H9 (cell line): Measurements from ENCODE around the gene CFAP97. TPM values are rescaled to one million over a fixed set of nuclear protein-coding genes. Genes with fewer than 3 reads are reported as not detected.
"Not testable (repeated sequence)": the region's sequence is repeated elsewhere in the genome, so short reads cannot be mapped to it uniquely, and the experiment has no call there.

Experiments
- DNase-seq: peaks from one replicate; pipeline ENCODE4 v3.0.0-alpha.2; 2017
- H2AFZ ChIP-seq: one replicate; pipeline ENCODE4 v1.6.1; 2013; ENCODE audit warnings: mild to moderate bottlenecking, low read length, control low read depth, moderate library complexity
- H2AK5ac ChIP-seq: 2 replicates; pipeline ENCODE4 v1.6.1; 2013; ENCODE audit warnings: low read length, control low read depth, mixed read lengths; ENCODE audit not compliant: insufficient read length
- H2BK120ac ChIP-seq: one replicate; pipeline ENCODE4 v1.6.1; 2013; ENCODE audit warnings: low read depth, mild to moderate bottlenecking, low read length, control low read depth, inconsistent platforms; ENCODE audit not compliant: poor library complexity, severe bottlenecking
- H2BK12ac ChIP-seq: 2 replicates; pipeline ENCODE4 v1.6.1; 2013; ENCODE audit warnings: low read length, control low read depth, mixed read lengths, low read depth; ENCODE audit not compliant: insufficient read length
- H2BK15ac ChIP-seq: 2 replicates; pipeline ENCODE4 v1.6.1; 2013; ENCODE audit warnings: low read depth, low read length, control low read depth
- H2BK20ac ChIP-seq: one replicate; pipeline ENCODE4 v1.6.1; 2013; ENCODE audit warnings: low read depth, mild to moderate bottlenecking, low read length, control low read depth, inconsistent platforms; ENCODE audit not compliant: poor library complexity, severe bottlenecking
- H2BK5ac ChIP-seq: 2 replicates; pipeline ENCODE4 v1.6.1; 2013; ENCODE audit warnings: low read length, control low read depth, mixed read lengths; ENCODE audit not compliant: insufficient read length
- H3K14ac ChIP-seq: 2 replicates; pipeline ENCODE4 v1.6.1; 2013; ENCODE audit warnings: low read length, control low read depth; ENCODE audit not compliant: insufficient read depth
- H3K18ac ChIP-seq: 2 replicates; pipeline ENCODE4 v1.6.1; 2013; ENCODE audit warnings: low read depth, mild to moderate bottlenecking, mixed read lengths, low read length, control low read depth; ENCODE audit not compliant: insufficient read length
- H3K23ac ChIP-seq: 2 replicates; pipeline ENCODE4 v1.6.1; 2013; ENCODE audit warnings: low read length, control low read depth, mixed read lengths, low read depth; ENCODE audit not compliant: insufficient read length
- H3K23me2 ChIP-seq: 2 replicates; pipeline ENCODE4 v1.6.1; 2013; ENCODE audit warnings: low read depth, mild to moderate bottlenecking, mixed read lengths, low read length, control low read depth; ENCODE audit not compliant: insufficient read length, poor library complexity, severe bottlenecking
- H3K27ac ChIP-seq: 2 replicates; pipeline ENCODE4 v1.5.1; 2013; ENCODE audit warnings: low read length, control low read depth, mixed read lengths, low read depth; ENCODE audit not compliant: insufficient read length
- H3K27me3 ChIP-seq: 2 replicates; pipeline ENCODE4 v1.6.1; 2013; ENCODE audit warnings: low read length, control low read depth, inconsistent platforms; ENCODE audit not compliant: insufficient read depth
- H3K4ac ChIP-seq: 2 replicates; pipeline ENCODE4 v1.6.1; 2013; ENCODE audit warnings: low read depth, mild to moderate bottlenecking, control low read depth, inconsistent platforms, low read length, moderate library complexity
- H3K4me1 ChIP-seq: 2 replicates; pipeline ENCODE4 v1.6.1; 2013; ENCODE audit warnings: low read length, control low read depth, inconsistent platforms; ENCODE audit not compliant: insufficient read depth
- H3K4me2 ChIP-seq: 2 replicates; pipeline ENCODE4 v1.6.1; 2013; ENCODE audit warnings: low read length, control low read depth, mixed read lengths; ENCODE audit not compliant: insufficient read length, insufficient read depth
- H3K56ac ChIP-seq: 2 replicates; pipeline ENCODE4 v1.6.1; 2013; ENCODE audit warnings: low read depth, mild to moderate bottlenecking, mixed read lengths, low read length, control low read depth; ENCODE audit not compliant: insufficient read length
- H3K79me1 ChIP-seq: 2 replicates; pipeline ENCODE4 v1.6.1; 2013; ENCODE audit warnings: low read depth, mild to moderate bottlenecking, moderate library complexity, low read length, control low read depth, inconsistent platforms; ENCODE audit not compliant: insufficient read depth, poor library complexity, severe bottlenecking
- H3K79me2 ChIP-seq: 2 replicates; pipeline ENCODE4 v1.6.1; 2013; ENCODE audit warnings: low read length, control low read depth, inconsistent platforms; ENCODE audit not compliant: insufficient read depth
- H3K9ac ChIP-seq: 2 replicates; pipeline ENCODE4 v1.6.1; 2013; ENCODE audit warnings: low read length, control low read depth, mixed read lengths; ENCODE audit not compliant: insufficient read length; ENCODE audit errors: extremely low read depth
- H3K9me3 ChIP-seq: one replicate; pipeline ENCODE4 v1.6.1; 2013; ENCODE audit warnings: low read depth, low read length, inconsistent platforms; ENCODE audit not compliant: control insufficient read depth
- H3T11ph ChIP-seq: one replicate; pipeline ENCODE4 v1.6.1; 2013; ENCODE audit warnings: mild to moderate bottlenecking, low read length, control low read depth, inconsistent platforms
- H4K20me1 ChIP-seq: one replicate; pipeline ENCODE4 v1.6.1; 2013; ENCODE audit not compliant: control insufficient read depth, insufficient read length, insufficient read depth
- H4K5ac ChIP-seq: 2 replicates; pipeline ENCODE4 v1.6.1; 2013; ENCODE audit warnings: low read depth, mild to moderate bottlenecking, mixed read lengths, low read length, control low read depth; ENCODE audit not compliant: insufficient read length
- H4K8ac ChIP-seq: replicated peaks from 2 replicates; pipeline ENCODE4 v1.6.1; 2013; ENCODE audit warnings: low read length, control low read depth, mixed read lengths, low read depth; ENCODE audit not compliant: insufficient read length
- H4K91ac ChIP-seq: 2 replicates; pipeline ENCODE4 v1.6.1; 2013; ENCODE audit warnings: low read depth, mild to moderate bottlenecking, moderate library complexity, mixed read lengths, low read length, control low read depth; ENCODE audit not compliant: insufficient read length
- H3K27ac Mint-ChIP-seq, 3 experiments: 2 replicates in 2 of 3; 3 replicates in 1 of 3; pipeline ENCODE4 v1.8.0; 2020 to 2021; ENCODE audit warnings: mixed read lengths in 3 of 3, mild to moderate bottlenecking in 1 of 3, moderate library complexity in 1 of 3
- H3K27me3 Mint-ChIP-seq: 2 replicates; pipeline ENCODE4 v1.8.0; 2021; ENCODE audit warnings: low read depth, mild to moderate bottlenecking, moderate library complexity, mixed read lengths
- H3K36me3 Mint-ChIP-seq, 3 experiments: 2 replicates in 2 of 3; 3 replicates in 1 of 3; pipeline ENCODE4 v1.8.0; 2020 to 2021; ENCODE audit warnings: low read depth in 3 of 3, mixed read lengths in 3 of 3; ENCODE audit not compliant: insufficient read depth in 1 of 3
- H3K4me1 Mint-ChIP-seq, 2 experiments: 2 replicates each; pipeline ENCODE4 v1.8.0; 2020; ENCODE audit warnings: mixed read lengths in 2 of 2
- H3K4me3 Mint-ChIP-seq, 2 experiments: 2 replicates in 1 of 2; 3 replicates in 1 of 2; pipeline ENCODE4 v1.8.0; 2020 to 2021; ENCODE audit warnings: mild to moderate bottlenecking in 2 of 2, mixed read lengths in 2 of 2, moderate library complexity in 1 of 2
- H3K9me3 Mint-ChIP-seq, 2 experiments: 2 replicates in 1 of 2; 3 replicates in 1 of 2; pipeline ENCODE4 v1.8.0; 2020; ENCODE audit warnings: mild to moderate bottlenecking in 2 of 2, mixed read lengths in 2 of 2, moderate library complexity in 1 of 2
- CTCF ChIP-seq: fragments of 200-600 bp; sonication (generic); conservative IDR thresholded peaks from 3 replicates; pipeline ENCODE4 v1.8.0; 2021; ENCODE audit warnings: antibody characterized with exemption, mild to moderate bottlenecking
- WGBS: extraction: QIAGEN DNeasy Blood & Tissue Kit; methylation state at CpG from one replicate; pipeline ENCODE4 v1.1.7; 2013; ENCODE audit warnings: missing lambda C conversion rate, low lambda C conversion rate, mixed read lengths; ENCODE audit not compliant: insufficient read length; ENCODE audit errors: extremely low coverage; 5-methylcytosine and 5-hydroxymethylcytosine counted together
- total RNA-seq: library from RNA; stranded (reverse); gene quantifications from 2 replicates; pipeline ENCODE4 v1.2.1, GENCODE V29; 2021

The CFAP97 gene
- total RNA-seq, 1 experiment from 2014 or later: 39.3 TPM

GRCh38 chr4:185201977-185202962 is 1.5 kb downstream of the CFAP97 start:
- H3K9me3 ChIP-seq: no peaks in the 10 kb centered on the region
- peak overlapping the region; percentile 39 for H3K4me2 ChIP-seq
- peak overlapping the region; percentile 73 for H3K27ac ChIP-seq
- TF ChIP-seq CTCF: no peak
- no peak overlapping the region for H4K91ac ChIP-seq
- Mint-ChIP-seq H3K4me3 (peak overlapping the region; percentile 85 to 93), H3K9me3 (no peaks in the 10 kb centered on the region), H3K4me1 (peaks cover 26 to 32% of the 10 kb centered on the region in 2 experiments), H3K36me3 (peaks cover 1 to 16% (median 13%) of the 10 kb centered on the region in 3 experiments; a peak in 3 of 7 replicates), H3K27ac (peak overlapping the region; percentile 2 to 91 (median 91)), H3K27me3 (peaks cover 9% of the 10 kb centered on the region; the same call in 1 of the 2 replicates)
- H3T11ph ChIP-seq: no peak overlapping the region
- H3K4ac ChIP-seq: no peak overlapping the region
- H2AK5ac ChIP-seq: no peak overlapping the region
- H3K27me3 ChIP-seq: no peaks in the 10 kb centered on the region
- no peaks in the 10 kb centered on the region for H4K20me1 ChIP-seq
- H2AFZ ChIP-seq: no peak overlapping the region
- H2BK12ac ChIP-seq: no peak overlapping the region
- H2BK20ac ChIP-seq: peak overlapping the region; percentile 12
- peaks cover 3% of the 10 kb centered on the region for H3K23me2 ChIP-seq
- no peaks in the 10 kb centered on the region for H3K79me1 ChIP-seq
- H3K23ac ChIP-seq: no peak overlapping the region
- no peak overlapping the region for H4K8ac ChIP-seq
- H2BK120ac ChIP-seq: peak overlapping the region; percentile 69
- H2BK5ac ChIP-seq: no peak overlapping the region
- H3K9ac ChIP-seq: peak overlapping the region; percentile 7
- H3K18ac ChIP-seq: peak overlapping the region; percentile 64
- peak overlapping the region; percentile 57; the same call in 1 of the 2 replicates for H3K14ac ChIP-seq
- peaks cover 2% of the 10 kb centered on the region; the same call in 1 of the 2 replicates for H3K79me2 ChIP-seq
- WGBS: no CpG with 5 or more reads among the region's 16 CpGs
- H2BK15ac ChIP-seq: no peak overlapping the region
- peaks cover 7% of the 10 kb centered on the region; the same call in 1 of the 2 replicates for H3K4me1 ChIP-seq
- no peak overlapping the region for H3K56ac ChIP-seq
- H4K5ac ChIP-seq: no peak overlapping the region
- DNase-seq: peak; percentile 39

- not testable (repeated sequence) for H3K27ac ChIP-seq, H4K8ac ChIP-seq, H4K5ac ChIP-seq, H3K23me2 ChIP-seq, H2BK20ac ChIP-seq, H3K18ac ChIP-seq, H3K79me2 ChIP-seq, H2BK15ac ChIP-seq, H2BK12ac ChIP-seq, H3K23ac ChIP-seq, H2AK5ac ChIP-seq, H3K14ac ChIP-seq, H3K4me3 Mint-ChIP-seq, H3K4ac ChIP-seq, H3K9me3 Mint-ChIP-seq, H3K4me1 ChIP-seq, H3K9ac ChIP-seq, H2BK120ac ChIP-seq, H2BK5ac ChIP-seq, H3K56ac ChIP-seq, H3K9me3 ChIP-seq, H4K20me1 ChIP-seq, DNase-seq, H3T11ph ChIP-seq, H3K27me3 Mint-ChIP-seq, H3K4me2 ChIP-seq, H2AFZ ChIP-seq, H4K91ac ChIP-seq, H3K27me3 ChIP-seq, H3K79me1 ChIP-seq
- Mint-ChIP-seq H3K27ac (peak overlapping the region in 1 of 3 experiments; percentile 59; a peak in 1 of 7 replicates), H3K36me3 (peaks cover 1 to 13% (median 10%) of the 10 kb centered on the region in 3 experiments; a peak in 3 of 7 replicates), H3K4me1 (peaks cover 17 to 21% of the 10 kb centered on the region in 2 experiments)
- no CpG with 5 or more reads among the region's 4 CpGs for WGBS
Observed at GRCh38 chr4:185198189-185198588, 5.6 kb downstream of the CFAP97 start.
